Peyer's patch (tissue), 4 donors: ENCODE results near the gene JAK3. TPM values are rescaled to one million over a fixed set of nuclear protein-coding genes. Genes with fewer than 3 reads are reported as not detected.
A peak's percentile ranks its signal among the peaks of the same experiment; 100 is the strongest.

Experiments
- DNase-seq, 3 donors: peaks; one replicate each; pipeline ENCODE4 v3.0.0-alpha.2; 2017 to 2019
- H3K27ac ChIP-seq, 4 donors: fragments of 200-600 bp; sonication (generic); one replicate each; pipeline ENCODE4 v1.5.1; 2016 to 2019
- H3K27me3 ChIP-seq, 2 donors: fragments of 200-600 bp; sonication (generic); one replicate each; pipeline ENCODE4 v1.5.1; 2019
- H3K36me3 ChIP-seq, 3 donors: fragments of 200-600 bp; sonication (generic); one replicate each; pipeline ENCODE4 v1.5.1; 2016 to 2019
- H3K4me1 ChIP-seq, 4 donors: fragments of 200-600 bp; sonication (generic); one replicate each; pipeline ENCODE4 v1.5.1; 2016 to 2019
- H3K4me3 ChIP-seq, 4 donors: fragments of 200-600 bp; sonication (generic); 1 replicate in 3 of 4; 2 replicates in 1 of 4; pipeline ENCODE4 v1.5.1; 2016 to 2019; ENCODE audit warnings: mild to moderate bottlenecking in 1 of 4
- H3K9me3 ChIP-seq, 4 donors: fragments of 200-600 bp; sonication (generic); one replicate each; pipeline ENCODE4 v1.5.1; 2016 to 2019; ENCODE audit warnings: mild to moderate bottlenecking in 1 of 4
- POLR2A ChIP-seq, 2 donors: fragments of 450-650 bp; IDR thresholded peaks; one replicate each; pipeline ENCODE4 v1.5.1; 2017; ENCODE audit warnings: antibody characterized with exemption in 2 of 2, mild to moderate bottlenecking in 2 of 2, moderate library complexity in 2 of 2
- total RNA-seq, 4 donors: library from RNA; depleted of rRNA; stranded (reverse); fragments of >200 nt; gene quantifications; one replicate each; pipeline ENCODE4 v1.1.0, GENCODE V29; 2016
- TF ChIP-seq, protein P1 (sequence below), 6 experiments: fragments of 450-650 bp in 4 of 6; fragments of 200-600 bp in 2 of 6; sonication (generic) in 1 of 6; IDR thresholded peaks; one replicate each; pipeline ENCODE4 v1.5.1; 2017 to 2019; ENCODE audit warnings: antibody characterized with exemption in 6 of 6, mild to moderate bottlenecking in 3 of 6, moderate library complexity in 1 of 6

Gene JAK3
- total RNA-seq, 4 donors from 2014 or later, result 4.0 to 32.2 (median 5.4) TPM

GRCh38 chr19:17832443-17833208 is 15.2 kb downstream of the JAK3 start:
- no peak for DNase-seq
- Histone ChIP-seq H3K36me3 (no peaks in the 10 kb centered on the region), H3K27ac (no peak overlapping the region), H3K4me1 (peaks cover 0 to 12% (median 0%) of the 10 kb centered on the region in 4 donors), H3K27me3 (no peaks in the 10 kb centered on the region), H3K4me3 (no peak overlapping the region), H3K9me3 (no peaks in the 10 kb centered on the region)
- TF ChIP-seq, protein P1, sequence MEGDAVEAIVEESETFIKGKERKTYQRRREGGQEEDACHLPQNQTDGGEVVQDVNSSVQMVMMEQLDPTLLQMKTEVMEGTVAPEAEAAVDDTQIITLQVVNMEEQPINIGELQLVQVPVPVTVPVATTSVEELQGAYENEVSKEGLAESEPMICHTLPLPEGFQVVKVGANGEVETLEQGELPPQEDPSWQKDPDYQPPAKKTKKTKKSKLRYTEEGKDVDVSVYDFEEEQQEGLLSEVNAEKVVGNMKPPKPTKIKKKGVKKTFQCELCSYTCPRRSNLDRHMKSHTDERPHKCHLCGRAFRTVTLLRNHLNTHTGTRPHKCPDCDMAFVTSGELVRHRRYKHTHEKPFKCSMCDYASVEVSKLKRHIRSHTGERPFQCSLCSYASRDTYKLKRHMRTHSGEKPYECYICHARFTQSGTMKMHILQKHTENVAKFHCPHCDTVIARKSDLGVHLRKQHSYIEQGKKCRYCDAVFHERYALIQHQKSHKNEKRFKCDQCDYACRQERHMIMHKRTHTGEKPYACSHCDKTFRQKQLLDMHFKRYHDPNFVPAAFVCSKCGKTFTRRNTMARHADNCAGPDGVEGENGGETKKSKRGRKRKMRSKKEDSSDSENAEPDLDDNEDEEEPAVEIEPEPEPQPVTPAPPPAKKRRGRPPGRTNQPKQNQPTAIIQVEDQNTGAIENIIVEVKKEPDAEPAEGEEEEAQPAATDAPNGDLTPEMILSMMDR (IDR thresholded peaks at IDR 0.05), result no peak
- no peak for TF ChIP-seq POLR2A (IDR thresholded peaks at IDR 0.05)

DNA sequence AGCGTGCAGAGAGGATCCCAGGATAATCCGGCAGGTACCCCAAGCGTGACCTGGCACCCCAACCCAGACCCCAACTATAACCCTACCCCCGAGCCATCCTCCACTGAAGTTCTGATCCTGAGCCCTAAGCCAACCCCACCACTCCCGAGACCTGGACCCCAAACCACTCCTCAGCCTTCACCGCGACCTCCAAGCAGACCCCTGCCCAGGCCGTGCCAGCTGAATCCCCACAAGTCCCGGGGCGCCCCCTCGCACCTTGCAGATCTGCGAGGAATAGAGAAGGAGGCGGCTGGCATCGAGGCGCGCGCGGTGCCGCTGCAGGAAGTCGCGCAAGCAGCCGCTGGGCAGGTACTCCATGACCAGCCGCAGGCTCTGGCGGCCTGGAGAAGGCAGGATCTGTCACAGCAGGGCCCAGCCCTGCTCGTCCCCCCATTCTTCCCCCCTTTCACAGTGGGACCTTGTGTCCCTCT is 16.3 kb downstream of the JAK3 start:
- peaks cover 0 to 12% (median 0%) of the 10 kb centered on the region in 4 donors for H3K4me1 ChIP-seq
- no peaks in the 10 kb centered on the region for H3K9me3 ChIP-seq
- TF ChIP-seq, protein P1 (IDR thresholded peaks at IDR 0.05), result no peak
- no peak for TF ChIP-seq POLR2A (IDR thresholded peaks at IDR 0.05)
- no peaks in the 10 kb centered on the region for H3K27me3 ChIP-seq
- no peak for DNase-seq
- H3K4me3 ChIP-seq, result peak overlapping the region in 2 of 4 donors; percentile 14 to 28
- H3K36me3 ChIP-seq, result no peaks in the 10 kb centered on the region
- no peak overlapping the region for H3K27ac ChIP-seq

- Histone ChIP-seq H3K36me3 (no peaks in the 10 kb centered on the region), H3K27ac (no peak overlapping the region), H3K4me3 (peak overlapping the region in 2 of 4 donors; percentile 25 to 28), H3K9me3 (no peaks in the 10 kb centered on the region), H3K4me1 (peaks cover 0 to 12% (median 0%) of the 10 kb centered on the region in 4 donors), H3K27me3 (no peaks in the 10 kb centered on the region)
- peak in 2 of 3 donors; percentile 78 to 90 for DNase-seq
- no peak for TF ChIP-seq POLR2A (IDR thresholded peaks at IDR 0.05)
- TF ChIP-seq, protein P1 (IDR thresholded peaks at IDR 0.05), result no peak
Measured at GRCh38 chr19:17830567-17831418, 17.0 kb downstream of the JAK3 start.

GRCh38 chr19:17829855-17830566 is 17.8 kb downstream of the JAK3 start:
- peak overlapping the region in 1 of 4 donors; percentile 25 for H3K4me3 ChIP-seq
- no peaks in the 10 kb centered on the region for H3K9me3 ChIP-seq
- peaks cover 0 to 12% (median 0%) of the 10 kb centered on the region in 4 donors for H3K4me1 ChIP-seq
- no peak for TF ChIP-seq POLR2A (IDR thresholded peaks at IDR 0.05)
- TF ChIP-seq, protein P1 (IDR thresholded peaks at IDR 0.05), result no peak
- no peaks in the 10 kb centered on the region for H3K27me3 ChIP-seq
- no peaks in the 10 kb centered on the region for H3K36me3 ChIP-seq
- H3K27ac ChIP-seq, result no peak overlapping the region
- DNase-seq, result peak in 1 of 3 donors; percentile 68

GRCh38 chr19:17826508-17827056 is 21.2 kb downstream of the JAK3 start:
- H3K36me3 ChIP-seq, result no peaks in the 10 kb centered on the region
- no peak overlapping the region for H3K27ac ChIP-seq
- no peak for DNase-seq
- no peak overlapping the region for H3K4me3 ChIP-seq
- no peaks in the 10 kb centered on the region for H3K27me3 ChIP-seq
- H3K4me1 ChIP-seq, result peaks cover 0 to 12% (median 0%) of the 10 kb centered on the region in 4 donors
- TF ChIP-seq, protein P1 (IDR thresholded peaks at IDR 0.05), result no peak
- no peak for TF ChIP-seq POLR2A (IDR thresholded peaks at IDR 0.05)
- H3K9me3 ChIP-seq, result no peaks in the 10 kb centered on the region
